A549 (cell line): Measurements from ENCODE around the gene RNF40.

Source experiments
- BHLHE40 ChIP-seq: IDR thresholded peaks from 2 replicates; pipeline ENCODE4 v1.6.1; 2012; ENCODE audit warnings: low read depth, low read length, inconsistent platforms
- JUN ChIP-seq, 2 experiments: fragments of >200 bp; sonication (Bioruptor Twin); formaldehyde crosslinking; IDR thresholded peaks; 2 replicates in 1 of 2; 3 replicates in 1 of 2; pipeline ENCODE4 v1.6.1; 2016 to 2017
- JUNB ChIP-seq: fragments of >200 bp; sonication (Bioruptor Twin); formaldehyde crosslinking; IDR thresholded peaks from 2 replicates; pipeline ENCODE4 v1.6.1; 2016
- PHF8 ChIP-seq: fragments of 200-600 bp; sonication (generic); IDR thresholded peaks from 2 replicates; pipeline ENCODE4 v1.6.1; 2016; ENCODE audit warnings: low read depth, mild to moderate bottlenecking, antibody characterized with exemption, moderate library complexity, borderline replicate concordance
- POLR2A ChIP-seq: IDR thresholded peaks from 2 replicates; pipeline ENCODE4 v1.6.1; 2012; ENCODE audit warnings: mild to moderate bottlenecking, low read length
- SMC3 ChIP-seq: fragments of >200 bp; sonication (Bioruptor Twin); formaldehyde crosslinking; IDR thresholded peaks from 3 replicates; pipeline ENCODE4 v1.6.1; 2018; ENCODE audit warnings: inconsistent platforms
- SREBF2 ChIP-seq: fragments of 450-650 bp; IDR thresholded peaks from 2 replicates; pipeline ENCODE4 v1.6.1; 2014; ENCODE audit warnings: mild to moderate bottlenecking, moderate library complexity
- TF ChIP-seq, protein P1 (sequence below): fragments of >200 bp; sonication (Bioruptor Twin); formaldehyde crosslinking; IDR thresholded peaks from 3 replicates; pipeline ENCODE4 v1.5.1; 2016
- TF ChIP-seq, protein P2 (sequence below): fragments of >200 bp; sonication (Bioruptor Twin); formaldehyde crosslinking; IDR thresholded peaks from 3 replicates; pipeline ENCODE4 v1.6.1; 2016
- TF ChIP-seq, protein P3 (sequence below): fragments of 200-600 bp; sonication (generic); IDR thresholded peaks from 2 replicates; pipeline ENCODE4 v1.6.1; 2016; ENCODE audit warnings: antibody characterized with exemption, mild to moderate bottlenecking, moderate library complexity

DNA sequence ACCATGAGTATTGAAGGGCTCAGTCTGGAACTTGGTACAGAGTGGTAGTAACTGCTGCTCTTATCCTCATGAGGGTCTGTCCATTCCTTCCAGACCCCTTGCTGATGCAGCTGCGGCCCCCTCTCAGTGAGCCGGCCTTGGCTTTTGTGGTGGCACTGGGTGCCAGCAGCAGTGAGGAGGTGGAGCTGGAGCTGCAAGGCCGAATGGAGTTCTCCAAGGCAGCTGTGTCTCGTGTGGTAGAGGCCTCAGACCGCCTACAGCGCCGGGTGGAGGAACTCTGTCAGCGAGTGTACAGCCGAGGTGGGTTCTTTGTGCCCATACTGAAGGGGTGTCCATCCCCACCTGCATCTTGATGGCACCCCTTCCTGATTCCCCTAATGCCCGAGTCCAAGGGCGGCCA, 2.0 kb downstream of the RNF40 start:
- TF ChIP-seq, protein P1, sequence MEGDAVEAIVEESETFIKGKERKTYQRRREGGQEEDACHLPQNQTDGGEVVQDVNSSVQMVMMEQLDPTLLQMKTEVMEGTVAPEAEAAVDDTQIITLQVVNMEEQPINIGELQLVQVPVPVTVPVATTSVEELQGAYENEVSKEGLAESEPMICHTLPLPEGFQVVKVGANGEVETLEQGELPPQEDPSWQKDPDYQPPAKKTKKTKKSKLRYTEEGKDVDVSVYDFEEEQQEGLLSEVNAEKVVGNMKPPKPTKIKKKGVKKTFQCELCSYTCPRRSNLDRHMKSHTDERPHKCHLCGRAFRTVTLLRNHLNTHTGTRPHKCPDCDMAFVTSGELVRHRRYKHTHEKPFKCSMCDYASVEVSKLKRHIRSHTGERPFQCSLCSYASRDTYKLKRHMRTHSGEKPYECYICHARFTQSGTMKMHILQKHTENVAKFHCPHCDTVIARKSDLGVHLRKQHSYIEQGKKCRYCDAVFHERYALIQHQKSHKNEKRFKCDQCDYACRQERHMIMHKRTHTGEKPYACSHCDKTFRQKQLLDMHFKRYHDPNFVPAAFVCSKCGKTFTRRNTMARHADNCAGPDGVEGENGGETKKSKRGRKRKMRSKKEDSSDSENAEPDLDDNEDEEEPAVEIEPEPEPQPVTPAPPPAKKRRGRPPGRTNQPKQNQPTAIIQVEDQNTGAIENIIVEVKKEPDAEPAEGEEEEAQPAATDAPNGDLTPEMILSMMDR: no peak
- TF ChIP-seq JUNB (no peak), JUN (IDR thresholded peaks at IDR 0.05) (no peak), SREBF2 (no peak), BHLHE40 (no peak), SMC3 (no peak), PHF8 (no peak), POLR2A (no peak)
- TF ChIP-seq, protein P2, sequence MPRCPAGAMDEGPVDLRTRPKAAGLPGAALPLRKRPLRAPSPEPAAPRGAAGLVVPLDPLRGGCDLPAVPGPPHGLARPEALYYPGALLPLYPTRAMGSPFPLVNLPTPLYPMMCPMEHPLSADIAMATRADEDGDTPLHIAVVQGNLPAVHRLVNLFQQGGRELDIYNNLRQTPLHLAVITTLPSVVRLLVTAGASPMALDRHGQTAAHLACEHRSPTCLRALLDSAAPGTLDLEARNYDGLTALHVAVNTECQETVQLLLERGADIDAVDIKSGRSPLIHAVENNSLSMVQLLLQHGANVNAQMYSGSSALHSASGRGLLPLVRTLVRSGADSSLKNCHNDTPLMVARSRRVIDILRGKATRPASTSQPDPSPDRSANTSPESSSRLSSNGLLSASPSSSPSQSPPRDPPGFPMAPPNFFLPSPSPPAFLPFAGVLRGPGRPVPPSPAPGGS: no peak
- TF ChIP-seq, protein P3, sequence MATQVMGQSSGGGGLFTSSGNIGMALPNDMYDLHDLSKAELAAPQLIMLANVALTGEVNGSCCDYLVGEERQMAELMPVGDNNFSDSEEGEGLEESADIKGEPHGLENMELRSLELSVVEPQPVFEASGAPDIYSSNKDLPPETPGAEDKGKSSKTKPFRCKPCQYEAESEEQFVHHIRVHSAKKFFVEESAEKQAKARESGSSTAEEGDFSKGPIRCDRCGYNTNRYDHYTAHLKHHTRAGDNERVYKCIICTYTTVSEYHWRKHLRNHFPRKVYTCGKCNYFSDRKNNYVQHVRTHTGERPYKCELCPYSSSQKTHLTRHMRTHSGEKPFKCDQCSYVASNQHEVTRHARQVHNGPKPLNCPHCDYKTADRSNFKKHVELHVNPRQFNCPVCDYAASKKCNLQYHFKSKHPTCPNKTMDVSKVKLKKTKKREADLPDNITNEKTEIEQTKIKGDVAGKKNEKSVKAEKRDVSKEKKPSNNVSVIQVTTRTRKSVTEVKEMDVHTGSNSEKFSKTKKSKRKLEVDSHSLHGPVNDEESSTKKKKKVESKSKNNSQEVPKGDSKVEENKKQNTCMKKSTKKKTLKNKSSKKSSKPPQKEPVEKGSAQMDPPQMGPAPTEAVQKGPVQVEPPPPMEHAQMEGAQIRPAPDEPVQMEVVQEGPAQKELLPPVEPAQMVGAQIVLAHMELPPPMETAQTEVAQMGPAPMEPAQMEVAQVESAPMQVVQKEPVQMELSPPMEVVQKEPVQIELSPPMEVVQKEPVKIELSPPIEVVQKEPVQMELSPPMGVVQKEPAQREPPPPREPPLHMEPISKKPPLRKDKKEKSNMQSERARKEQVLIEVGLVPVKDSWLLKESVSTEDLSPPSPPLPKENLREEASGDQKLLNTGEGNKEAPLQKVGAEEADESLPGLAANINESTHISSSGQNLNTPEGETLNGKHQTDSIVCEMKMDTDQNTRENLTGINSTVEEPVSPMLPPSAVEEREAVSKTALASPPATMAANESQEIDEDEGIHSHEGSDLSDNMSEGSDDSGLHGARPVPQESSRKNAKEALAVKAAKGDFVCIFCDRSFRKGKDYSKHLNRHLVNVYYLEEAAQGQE: no peak
